Tongue (tissue), 2 donors: ENCODE data around the gene DYRK3. TPM values are rescaled to one million over a fixed set of nuclear protein-coding genes. Genes with fewer than 3 reads are reported as not detected.

ENCODE experiments used
- DNase-seq: peaks from one replicate; pipeline ENCODE4 v3.0.0-alpha.2; 2015
- total RNA-seq: library from RNA; depleted of rRNA; stranded (reverse); fragments of >200 nt; gene quantifications from one replicate; pipeline ENCODE4 v1.2.3, GENCODE V29; 2014

The DYRK3 gene
- total RNA-seq, 1 donor from 2014 or later = 8.0 TPM

GRCh38 chr1:206684003-206684402 is 48.7 kb downstream of the DYRK3 start:
- no peak for DNase-seq

GRCh38 chr1:206684478-206685333 is 49.4 kb downstream of the DYRK3 start, which contains the start of gene MAPKAPK2:
Gene MAPKAPK2, plus strand, starts transcription at chr1:206684905. Its CDS starts 325 bp downstream, at chr1:206685230.
- DNase-seq = peak; percentile 89

DNA sequence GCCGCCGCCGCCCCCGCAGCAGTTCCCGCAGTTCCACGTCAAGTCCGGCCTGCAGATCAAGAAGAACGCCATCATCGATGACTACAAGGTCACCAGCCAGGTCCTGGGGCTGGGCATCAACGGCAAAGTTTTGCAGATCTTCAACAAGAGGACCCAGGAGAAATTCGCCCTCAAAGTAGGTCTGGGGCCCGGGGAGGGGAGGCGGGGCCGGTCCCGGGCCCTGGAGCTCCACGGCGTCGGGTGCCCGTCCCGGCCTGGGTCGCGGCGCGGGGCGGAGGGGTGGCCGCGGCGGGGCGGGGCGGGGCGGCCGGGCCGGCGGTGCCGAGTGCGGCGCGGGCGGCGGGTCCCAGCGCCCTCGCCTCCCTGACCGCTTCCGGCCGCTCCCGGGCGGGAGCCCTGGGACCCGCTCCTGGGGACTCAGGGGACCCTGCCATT is 50.0 kb downstream of the DYRK3 start:
- peak; percentile 57 for DNase-seq

GRCh38 chr1:206685769-206686477 is 50.6 kb downstream of the DYRK3 start:
- DNase-seq = peak; percentile 81

- DNase-seq = no peak
Measured at GRCh38 chr1:206686478-206687249, 51.3 kb downstream of the DYRK3 start.

DNA sequence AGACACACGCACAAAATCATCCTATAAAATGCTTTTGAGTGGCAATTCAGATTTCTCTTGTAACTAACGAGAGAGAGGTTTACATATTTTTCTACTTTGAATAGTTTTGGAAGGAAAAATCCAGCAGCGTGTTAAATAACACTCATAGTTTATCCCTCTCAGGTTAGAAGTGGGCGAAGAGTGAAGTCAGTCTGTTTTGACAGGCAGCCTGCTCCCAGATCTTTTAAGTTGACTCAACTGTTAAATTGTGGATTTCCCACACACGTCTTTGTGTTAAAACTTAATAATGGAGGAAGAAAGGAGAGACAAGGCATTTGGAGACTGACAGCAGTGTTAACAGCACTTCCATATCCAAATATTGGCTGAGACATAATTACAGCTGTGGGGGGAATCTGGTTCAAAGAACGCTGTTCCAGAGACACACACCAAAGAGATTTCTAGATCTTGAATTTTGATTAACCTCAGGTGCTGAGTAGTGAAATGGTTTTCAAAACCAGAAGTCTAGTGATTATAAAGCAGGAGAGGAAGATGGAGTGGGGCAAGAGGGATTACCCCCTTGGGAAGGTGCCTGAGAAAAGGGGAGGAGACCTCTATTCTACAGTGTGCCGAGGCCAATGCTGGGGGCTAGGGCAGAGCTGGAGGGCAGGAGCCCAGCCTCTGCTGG is 52.0 kb downstream of the DYRK3 start:
- no peak for DNase-seq

DNA sequence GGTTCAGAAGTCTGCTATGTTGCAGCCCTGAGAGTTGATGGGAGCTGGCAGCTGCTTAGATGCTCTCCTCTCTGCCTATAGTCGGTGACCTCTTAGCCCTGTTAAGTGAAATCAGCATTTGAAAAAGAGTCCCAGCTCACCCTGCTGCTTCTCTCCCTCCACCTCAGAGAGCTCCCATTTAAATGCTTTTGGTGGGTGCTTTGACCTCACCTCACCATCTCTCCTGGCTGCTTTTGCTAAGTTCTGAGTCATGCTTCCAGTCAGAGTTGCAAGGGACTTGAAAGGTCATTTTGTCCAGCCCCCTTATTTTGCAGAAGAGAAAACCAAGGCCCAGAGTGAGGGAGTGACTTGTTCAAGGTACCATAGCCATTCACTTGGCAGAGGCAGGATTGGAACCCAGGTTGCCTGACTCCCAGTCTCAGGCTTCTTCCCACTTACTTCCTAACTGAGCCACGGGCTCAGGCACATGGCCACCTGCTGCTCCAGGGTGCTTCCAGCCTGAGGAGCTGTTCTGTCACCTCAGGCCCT is 52.6 kb downstream of the DYRK3 start:
- DNase-seq = no peak

DNA sequence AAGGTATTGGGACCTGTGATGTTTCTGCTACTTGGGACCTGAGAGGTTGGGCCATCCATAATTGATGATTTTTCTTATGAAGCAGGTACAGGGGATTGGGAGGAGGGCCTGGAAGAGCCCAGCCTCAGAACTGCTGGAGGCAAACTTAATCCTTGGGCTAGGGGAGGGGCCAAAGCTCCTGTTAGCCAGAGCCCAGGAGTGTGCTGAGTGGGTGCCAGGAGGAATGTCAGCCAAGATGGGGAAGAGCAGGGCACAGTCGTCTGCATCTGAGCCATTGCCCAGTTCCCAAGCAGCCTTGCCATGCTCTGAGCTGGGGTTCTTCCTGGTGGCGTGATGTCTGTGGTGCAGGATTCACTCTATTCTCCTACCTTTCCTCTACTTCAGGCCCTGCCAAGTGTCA is 55.2 kb downstream of the DYRK3 start:
- DNase-seq = no peak

DNA sequence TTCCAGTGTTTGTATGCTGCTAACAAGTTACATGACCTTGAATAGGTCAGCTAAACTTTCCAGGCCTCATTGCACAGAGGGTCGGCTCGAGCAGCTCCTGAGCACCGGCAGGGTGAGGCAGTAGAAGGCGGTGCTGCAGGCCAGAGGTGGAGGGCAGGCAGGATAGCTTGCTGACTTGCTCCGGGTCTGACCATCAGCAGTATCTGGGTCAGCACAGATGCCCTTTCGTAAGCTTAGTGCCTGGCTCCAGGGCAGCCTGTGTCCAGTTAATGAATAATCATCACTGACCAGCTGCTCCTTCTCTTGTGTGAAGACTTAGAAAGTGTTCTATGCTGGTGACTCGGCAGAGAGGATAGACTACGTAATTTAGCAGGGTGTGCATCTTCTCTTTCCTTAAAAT is 56.3 kb downstream of the DYRK3 start:
- no peak for DNase-seq

DNA sequence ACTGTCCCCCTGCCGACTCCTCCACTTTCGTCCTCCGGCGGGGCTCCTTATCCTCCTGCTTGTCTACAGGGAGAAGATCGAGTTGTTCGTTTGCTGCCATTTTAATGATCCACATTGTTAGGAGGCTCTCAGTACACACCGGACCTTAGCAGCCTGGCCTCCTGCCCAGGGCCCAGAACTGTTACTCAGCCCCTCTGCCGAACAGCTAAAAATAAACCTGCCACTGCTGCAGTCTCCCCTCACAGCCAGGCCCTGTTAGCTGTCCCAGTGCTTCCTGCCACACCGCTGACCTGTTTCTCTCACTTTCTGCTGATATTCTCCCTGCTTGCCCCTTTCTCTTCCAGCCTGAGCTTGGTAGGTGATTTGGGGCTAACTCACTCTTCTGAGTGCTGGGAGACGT is 57.7 kb downstream of the DYRK3 start:
- peak; percentile 78 for DNase-seq

GRCh38 chr1:206693592-206693991 is 58.3 kb downstream of the DYRK3 start:
- DNase-seq = no peak

DNA sequence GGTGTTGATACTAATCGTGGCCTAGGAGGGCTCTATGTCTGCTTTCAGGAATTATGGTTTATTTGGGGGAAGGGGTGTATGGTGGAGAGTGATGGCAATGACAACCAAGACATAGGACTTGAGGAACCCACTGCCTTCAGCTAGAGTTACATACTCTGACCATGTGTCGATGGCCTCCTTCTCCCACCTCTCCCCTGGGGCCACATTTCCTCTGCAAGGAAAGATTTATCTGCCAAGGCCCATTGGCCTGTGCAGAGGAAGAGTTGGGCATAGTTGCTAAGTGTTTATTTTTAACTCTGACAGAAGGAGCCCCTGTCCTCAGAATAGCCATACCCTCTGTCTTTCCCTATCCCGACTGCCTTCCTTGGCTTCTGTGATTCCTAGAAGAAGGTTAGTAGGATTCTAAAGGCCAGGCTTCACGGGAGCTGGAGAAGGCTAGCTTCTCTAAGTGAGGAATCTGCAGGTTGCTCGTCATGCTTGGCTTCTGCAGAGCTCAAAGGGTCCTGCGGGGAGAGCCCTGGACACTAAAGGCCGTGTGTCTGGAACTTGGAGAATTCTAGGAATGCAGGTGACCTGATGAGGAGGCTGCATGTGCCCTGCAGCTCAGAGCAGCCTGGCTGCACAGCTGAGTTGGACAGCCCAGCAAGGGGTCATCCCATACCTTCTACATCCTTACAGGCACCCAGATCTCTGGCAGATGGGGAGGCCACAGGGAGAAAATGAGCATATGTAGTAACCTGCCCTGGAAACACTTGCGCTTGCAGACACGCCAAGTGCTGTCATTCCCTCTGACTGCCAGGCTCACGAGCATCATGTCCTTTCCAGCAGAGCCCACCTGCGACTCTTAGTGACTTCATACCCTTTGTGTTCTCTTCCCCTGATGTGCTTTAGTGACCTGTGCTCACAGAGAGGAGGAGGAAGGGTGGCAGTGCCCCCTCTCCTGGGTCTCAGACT is 59.1 kb downstream of the DYRK3 start:
- DNase-seq = no peak

- DNase-seq = no peak
Measured at GRCh38 chr1:206695733-206696132, 60.4 kb downstream of the DYRK3 start.

DNA sequence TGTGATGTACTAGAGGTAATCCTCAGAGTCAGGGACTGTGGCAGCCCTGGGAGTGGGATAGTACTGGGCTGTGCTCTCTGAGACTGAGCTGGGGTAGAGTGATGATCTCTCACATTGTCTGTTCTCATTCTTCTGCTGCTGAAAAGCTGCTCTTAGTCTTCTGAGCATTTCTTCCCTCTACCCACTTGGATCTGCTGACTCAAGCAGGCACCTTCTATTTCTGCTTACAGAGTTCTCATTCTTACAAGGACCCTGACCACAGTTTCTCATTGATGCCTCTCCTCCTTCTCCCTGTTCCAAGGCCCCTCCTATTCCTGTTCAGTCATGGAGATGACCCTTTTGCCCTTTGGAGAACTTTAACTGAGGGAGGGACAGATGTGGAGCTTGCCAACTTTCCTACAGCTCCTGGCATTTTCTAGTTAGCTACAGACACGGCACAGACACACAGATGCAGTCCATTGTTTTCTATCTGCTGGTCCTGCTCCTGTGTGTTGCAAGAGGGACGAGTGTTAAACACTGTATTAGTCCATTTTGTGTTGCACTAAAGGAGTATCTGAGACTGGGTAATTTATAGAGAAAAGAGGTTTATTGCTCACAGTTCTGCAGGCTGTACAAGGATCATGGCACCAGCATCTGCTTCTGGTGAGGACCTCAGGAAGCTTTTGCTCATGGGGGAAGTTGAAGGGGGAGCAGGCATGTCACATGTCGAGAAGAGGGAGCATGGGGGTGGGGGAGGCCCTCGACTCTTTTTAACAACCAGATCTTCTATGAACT is 61.7 kb downstream of the DYRK3 start:
- no peak for DNase-seq

DNA sequence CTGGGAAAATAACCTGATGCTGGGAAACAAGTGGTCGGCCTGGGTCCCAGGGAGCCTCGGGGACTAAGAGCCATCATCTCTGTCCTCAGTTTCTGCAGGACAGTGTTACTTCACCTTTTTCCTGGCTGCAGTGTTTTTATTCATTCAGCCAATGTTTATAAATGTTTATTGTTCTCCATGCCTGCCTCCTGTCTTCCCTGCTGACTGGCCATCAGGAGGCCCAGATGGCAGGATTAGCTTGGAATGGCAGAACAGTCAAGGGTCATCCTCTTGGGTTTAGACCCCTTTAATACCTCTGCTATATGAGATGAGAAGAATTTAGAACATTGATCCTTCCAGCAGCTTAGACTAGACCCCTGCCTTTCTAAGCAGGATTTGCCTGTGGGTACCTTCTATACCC is 62.7 kb downstream of the DYRK3 start:
- DNase-seq = no peak
